Fibroblast of mammary gland (primary cell): Measurements from ENCODE around the gene BSCL2.
"Not testable (repeated sequence)": the region's sequence is repeated elsewhere in the genome, so short reads cannot be mapped to it uniquely, and the experiment has no call there.

Experiments
- DNase-seq: peaks from one replicate; pipeline ENCODE4 v3.0.0-alpha.2; 2010; ENCODE audit warnings: low read depth
- H3K4me3 ChIP-seq: 2 replicates; pipeline ENCODE4 v1.5.1; 2011; ENCODE audit warnings: low read depth, mild to moderate bottlenecking, low read length, moderate library complexity; ENCODE audit not compliant: control insufficient read depth
- CTCF ChIP-seq: conservative IDR thresholded peaks from 2 replicates; pipeline ENCODE4 v1.5.1; 2011; ENCODE audit warnings: low read depth, low read length, inconsistent platforms; ENCODE audit not compliant: control insufficient read depth, insufficient read depth

BSCL2 gene

GRCh38 chr11:62654297-62654696 lies 52.9 kb downstream of the BSCL2 start:
- DNase-seq, result no peak
- no peak overlapping the region for H3K4me3 ChIP-seq
- no peak for TF ChIP-seq CTCF

- DNase-seq, result no peak
- peak overlapping the region; percentile 85 for H3K4me3 ChIP-seq
- no peak for TF ChIP-seq CTCF
These were observed 54.8 kb downstream of the BSCL2 start for GRCh38 chr11:62652161-62653006.

- not testable (repeated sequence) for H3K4me3 ChIP-seq, DNase-seq
These were observed 56.9 kb downstream of the BSCL2 start for GRCh38 chr11:62650283-62650682.

- DNase-seq, result no peak
- TF ChIP-seq CTCF, result no peak
- H3K4me3 ChIP-seq, result no peak overlapping the region
These were observed 57.7 kb downstream of the BSCL2 start for GRCh38 chr11:62649486-62649885.

GRCh38 chr11:62648967-62649364 lies 58.3 kb downstream of the BSCL2 start:
- H3K4me3 ChIP-seq, result no peak overlapping the region
- no peak for TF ChIP-seq CTCF
- no peak for DNase-seq

- no peak for TF ChIP-seq CTCF
- DNase-seq, result no peak
- H3K4me3 ChIP-seq, result no peak overlapping the region
These were observed 58.8 kb downstream of the BSCL2 start for GRCh38 chr11:62648185-62648966.

- H3K4me3 ChIP-seq, result no peak overlapping the region
- TF ChIP-seq CTCF, result no peak
- DNase-seq, result no peak
These were observed 59.6 kb downstream of the BSCL2 start for GRCh38 chr11:62647609-62648005.
